Pancreas (tissue), 10 donors: ENCODE measurements around the gene SEZ6. TPM values are rescaled to one million over a fixed set of nuclear protein-coding genes. Genes with fewer than 3 reads are reported as not detected.
A peak's percentile ranks its signal among the peaks of the same experiment; 100 is the strongest.

ENCODE experiments used
- ATAC-seq, 4 donors: fragments of 200-7000 bp; cut with Tn5 transposase; one replicate each; pipeline versions ENCODE4 v1.8.0 to v1.9.1; 2020; ENCODE audit warnings: mild to moderate bottlenecking in 4 of 4, moderate library complexity in 4 of 4
- DNase-seq, 6 donors: peaks; one replicate each; pipeline ENCODE4 v3.0.0-alpha.2; 2020
- FAIRE-seq: peaks from 2 replicates; lab custom pipeline; 2012; peaks lifted over from hg19 to GRCh38; lab: Jason Lieb, UNC
- H3K27ac ChIP-seq, 4 donors: fragments of 200-600 bp; sonication (generic); 1 replicate in 3 of 4; 2 replicates in 1 of 4; pipeline versions ENCODE4 v1.5.0 to v1.8.0; 2020
- H3K27me3 ChIP-seq, 4 donors: fragments of 200-600 bp; one replicate each; pipeline ENCODE4 v1.8.0; 2021
- H3K36me3 ChIP-seq, 3 donors: fragments of 200-600 bp; sonication (generic) in 1 of 3; one replicate each; pipeline versions ENCODE4 v1.5.0 to v1.8.0; 2020 to 2021
- H3K4me1 ChIP-seq, 3 donors: fragments of 200-600 bp; one replicate each; pipeline ENCODE4 v1.8.0; 2021
- H3K4me3 ChIP-seq, 4 donors: fragments of 200-600 bp; sonication (generic) in 2 of 4; one replicate each; pipeline versions ENCODE4 v1.5.0 to v1.8.0; 2020 to 2021
- H3K9me3 ChIP-seq, 4 donors: fragments of 200-600 bp; one replicate each; pipeline ENCODE4 v1.8.0; 2021
- WGBS, 2 donors: extraction: QIAGEN DNeasy Blood & Tissue Kit; methylation state at CpG; one replicate each; pipeline ENCODE4 v1.1.7; 2013; 5-methylcytosine and 5-hydroxymethylcytosine counted together
- intact Hi-C, 3 donors: fragments of 100-400 bp; cut with DNase I; formaldehyde crosslinking; loops; one replicate each; pipeline versions ENCODE4 v1.11.1 to v1.14.2; 2022
- polyA plus RNA-seq, 2 donors: library from polyadenylated mRNA; stranded (reverse); fragments of 200-250 nt; gene quantifications; one replicate each; pipeline ENCODE4 v1.2.3, GENCODE V29; 2013
- total RNA-seq, 6 donors: library from RNA; stranded (reverse); fragmentation: NEBNext Ultra II Directional in 4 of 6; extraction: Animal tissue kit (Norgen Biotek cat#: 25700) in 4 of 6; gene quantifications; one replicate each; pipeline versions ENCODE4 v1.2.1 to v1.2.4, GENCODE V29; 2021 to 2023
- TF ChIP-seq, protein P1 (sequence below), 4 donors: fragments of 200-600 bp; sonication (generic) in 3 of 4; IDR thresholded peaks; one replicate each; pipeline versions ENCODE4 v1.5.0 to v1.8.0; 2021; ENCODE audit warnings: antibody characterized with exemption in 4 of 4
- donor health status: healthy with polysubstance abuse.
- donor health status: DM: no; HTN: no; CAD: no; lungs with moderate emphysema.
- donor health status: DM: no; HTN: no; CAD: no.
- donor health status: control.
- donor health status: control.
- donor health status: Bipolar disorder and iron deficiency.
- donor health status: DM: yes; HTN: yes; CAD: no.
- donor health status: DM: no; HTN: no; CAD: no.
- donor health status: DM: no; HTN: no; CAD: no.
- donor health status: DM: yes; HTN: yes; CAD: no.

SEZ6 gene
- total and polyA plus RNA-seq, 8 donors: 0.13 to 5.0 (median 0.64) TPM

DNA sequence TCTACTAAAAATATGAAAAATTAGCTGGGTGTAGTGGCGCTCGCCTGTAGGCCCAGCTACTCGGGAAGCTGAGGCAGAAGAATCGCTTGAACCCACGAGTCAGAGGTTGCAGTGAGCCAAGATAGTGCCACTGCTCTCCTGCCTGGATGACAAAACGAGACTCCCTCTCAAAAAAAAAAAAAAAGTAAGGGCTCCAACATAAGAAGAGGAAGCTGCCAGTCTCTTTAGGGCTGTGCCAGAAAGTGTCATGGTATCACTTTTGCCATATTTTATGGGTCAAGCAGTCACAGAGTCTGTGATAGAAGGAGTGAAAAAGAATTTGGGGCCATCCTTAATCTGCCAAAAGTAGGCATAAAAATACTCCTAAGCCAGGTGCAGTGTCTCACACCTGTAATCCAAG is 35.7 kb upstream of the SEZ6 start:
- Histone ChIP-seq H3K27ac (no peak overlapping the region), H3K27me3 (no peaks in the 10 kb centered on the region), H3K4me1 (peaks cover 0 to 6% (median 5%) of the 10 kb centered on the region in 3 donors), H3K36me3 (no peaks in the 10 kb centered on the region), H3K4me3 (no peak overlapping the region), H3K9me3 (no peaks in the 10 kb centered on the region)
- ATAC-seq (no peak), DNase-seq (no peak), FAIRE-seq (no peak)
- WGBS, 2 donors: 87 to 89% methylated on average over 6 of the region's 6 CpGs
- intact Hi-C loops: loop anchor here in 1 of 3 donors (10.0 kb wide), 1 partner anchor 67 kb away; no protein-coding TSS in a partner anchor
- TF ChIP-seq, protein P1, sequence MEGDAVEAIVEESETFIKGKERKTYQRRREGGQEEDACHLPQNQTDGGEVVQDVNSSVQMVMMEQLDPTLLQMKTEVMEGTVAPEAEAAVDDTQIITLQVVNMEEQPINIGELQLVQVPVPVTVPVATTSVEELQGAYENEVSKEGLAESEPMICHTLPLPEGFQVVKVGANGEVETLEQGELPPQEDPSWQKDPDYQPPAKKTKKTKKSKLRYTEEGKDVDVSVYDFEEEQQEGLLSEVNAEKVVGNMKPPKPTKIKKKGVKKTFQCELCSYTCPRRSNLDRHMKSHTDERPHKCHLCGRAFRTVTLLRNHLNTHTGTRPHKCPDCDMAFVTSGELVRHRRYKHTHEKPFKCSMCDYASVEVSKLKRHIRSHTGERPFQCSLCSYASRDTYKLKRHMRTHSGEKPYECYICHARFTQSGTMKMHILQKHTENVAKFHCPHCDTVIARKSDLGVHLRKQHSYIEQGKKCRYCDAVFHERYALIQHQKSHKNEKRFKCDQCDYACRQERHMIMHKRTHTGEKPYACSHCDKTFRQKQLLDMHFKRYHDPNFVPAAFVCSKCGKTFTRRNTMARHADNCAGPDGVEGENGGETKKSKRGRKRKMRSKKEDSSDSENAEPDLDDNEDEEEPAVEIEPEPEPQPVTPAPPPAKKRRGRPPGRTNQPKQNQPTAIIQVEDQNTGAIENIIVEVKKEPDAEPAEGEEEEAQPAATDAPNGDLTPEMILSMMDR (IDR thresholded peaks at IDR 0.05): no peak

DNA sequence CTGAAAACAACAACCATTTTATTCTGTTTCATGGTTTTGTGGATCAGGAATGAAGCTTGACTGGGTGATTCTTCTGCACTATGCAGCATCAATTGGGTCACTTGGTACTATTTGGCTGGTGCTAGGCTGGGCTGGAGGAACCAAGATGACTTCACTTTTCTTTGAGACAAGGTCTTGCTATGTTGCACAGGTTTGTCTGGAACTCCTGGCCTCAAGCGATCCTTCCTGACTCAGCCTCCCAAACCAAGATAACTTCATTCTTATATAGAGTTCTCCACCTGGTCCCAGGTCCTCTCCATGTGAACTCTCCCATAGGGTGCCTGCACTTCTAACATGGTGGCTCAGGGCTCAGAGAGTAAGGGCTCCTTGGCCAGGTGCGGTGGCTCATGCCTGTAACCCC is 35.3 kb upstream of the SEZ6 start:
- H3K27me3 ChIP-seq: no peaks in the 10 kb centered on the region
- H3K27ac ChIP-seq: no peak overlapping the region
- peaks cover 0 to 6% (median 5%) of the 10 kb centered on the region in 3 donors for H3K4me1 ChIP-seq
- H3K9me3 ChIP-seq: no peaks in the 10 kb centered on the region
- no peak overlapping the region for H3K4me3 ChIP-seq
- TF ChIP-seq, protein P1 (IDR thresholded peaks at IDR 0.05): no peak
- intact Hi-C loops: loop anchor here in 1 of 3 donors (10.0 kb wide), 1 partner anchor 66 kb away; no protein-coding TSS in a partner anchor
- FAIRE-seq (no peak), ATAC-seq (no peak), DNase-seq (no peak)
- WGBS, 2 donors: 97 to 98% methylated on average over 2 of the region's 2 CpGs
- H3K36me3 ChIP-seq: no peaks in the 10 kb centered on the region

DNA sequence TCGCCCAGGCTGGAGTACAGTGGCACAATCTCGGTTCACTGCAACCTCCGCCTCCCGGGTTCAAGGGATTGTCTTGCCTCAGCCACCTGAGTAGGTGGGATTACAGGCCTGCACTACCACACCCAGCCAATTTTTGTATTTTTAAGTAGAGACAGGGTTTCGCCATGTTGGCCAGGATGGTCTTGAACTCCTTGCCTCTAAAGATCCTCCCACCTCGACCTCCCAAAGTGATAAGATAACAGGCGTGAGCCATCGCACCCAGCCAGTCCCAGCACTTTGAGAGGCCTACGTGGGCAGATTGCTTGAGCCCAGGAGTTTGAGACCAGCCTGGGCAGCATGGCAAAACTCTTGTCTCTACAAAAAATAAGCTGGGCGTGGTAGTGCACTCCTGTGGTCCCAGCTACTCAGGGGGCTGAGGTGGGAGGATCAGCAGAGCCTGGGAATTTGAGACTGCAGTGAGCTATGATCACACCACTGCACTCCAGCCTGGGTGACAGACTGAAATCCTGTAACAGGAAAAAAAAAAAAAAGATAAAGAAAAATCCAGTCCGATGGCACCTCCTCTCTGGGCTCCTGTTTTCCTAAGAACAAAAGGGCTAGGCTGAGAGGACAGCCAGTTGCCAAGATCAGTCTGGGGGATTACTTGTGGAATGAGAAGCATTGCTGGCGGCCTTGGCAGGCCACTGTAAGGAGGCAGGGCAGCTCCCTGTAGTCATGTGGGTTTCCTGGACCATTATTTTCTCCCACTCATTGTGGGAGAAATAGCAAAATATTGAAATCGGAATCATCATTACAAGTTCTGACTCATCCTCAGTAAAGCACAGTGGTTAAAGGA is 34.1 kb upstream of the SEZ6 start:
- TF ChIP-seq, protein P1 (IDR thresholded peaks at IDR 0.05): no peak
- no peak overlapping the region for H3K4me3 ChIP-seq
- H3K9me3 ChIP-seq: no peaks in the 10 kb centered on the region
- H3K27ac ChIP-seq: no peak overlapping the region
- no peak for DNase-seq
- H3K27me3 ChIP-seq: no peaks in the 10 kb centered on the region
- 82 to 87% methylated on average over 13 of the region's 13 CpGs for WGBS, 2 donors
- intact Hi-C loops: loop anchor here in 1 of 3 donors (10.0 kb wide), 1 partner anchor 65 kb away; no protein-coding TSS in a partner anchor
- H3K36me3 ChIP-seq: no peaks in the 10 kb centered on the region
- peak in 2 of 4 donors; percentile 12 to 17 for ATAC-seq
- peaks cover 0 to 6% (median 5%) of the 10 kb centered on the region in 3 donors for H3K4me1 ChIP-seq
- FAIRE-seq: no peak

DNA sequence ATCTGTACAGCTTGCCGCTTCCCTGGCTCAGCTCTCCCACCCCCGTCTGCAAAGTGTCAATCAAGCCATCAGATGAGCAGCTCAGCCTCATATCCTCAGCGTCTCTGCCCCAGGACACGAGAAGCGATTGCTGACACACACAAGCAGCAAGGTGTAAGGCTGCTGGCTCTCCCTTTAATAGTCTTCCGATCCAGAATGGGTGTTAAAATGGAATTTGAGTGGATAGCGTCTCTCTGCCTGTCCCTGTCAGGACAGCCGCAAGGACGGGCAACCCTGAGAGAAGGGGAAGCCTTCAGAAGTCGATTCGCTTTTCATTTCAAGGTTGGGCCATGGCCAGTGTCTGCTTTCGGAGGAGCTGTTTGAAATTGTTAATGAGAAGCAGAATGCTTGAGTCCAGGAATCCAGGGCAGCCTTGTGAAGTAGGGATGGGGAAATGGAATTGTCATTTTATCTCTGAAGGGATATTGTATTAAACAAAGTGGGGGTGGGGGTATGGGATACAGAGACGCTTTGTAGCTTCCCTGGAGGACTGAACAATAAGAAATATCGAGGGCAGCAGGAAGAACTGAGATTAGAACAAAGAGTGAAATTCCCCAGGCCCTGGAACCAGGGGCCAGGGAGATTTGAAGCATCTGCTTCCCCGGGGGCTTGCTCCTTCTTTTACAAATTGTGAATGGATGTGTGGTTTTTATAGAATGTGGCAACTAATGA is 32.4 kb upstream of the SEZ6 start:
- ATAC-seq (no peak), DNase-seq (no peak), FAIRE-seq (no peak)
- Histone ChIP-seq H3K27me3 (no peaks in the 10 kb centered on the region), H3K36me3 (no peaks in the 10 kb centered on the region), H3K27ac (no peak overlapping the region), H3K4me3 (no peak overlapping the region), H3K4me1 (peaks cover 0 to 6% (median 5%) of the 10 kb centered on the region in 3 donors), H3K9me3 (no peaks in the 10 kb centered on the region)
- TF ChIP-seq, protein P1 (IDR thresholded peaks at IDR 0.05): no peak
- WGBS, 2 donors: 37 to 39% methylated on average over 15 of the region's 15 CpGs
- intact Hi-C loops: no loop called here
